Neuronal stem cell (in vitro differentiated cells): Measurements from ENCODE around the gene CTNNA3.
A peak's percentile ranks its signal among the peaks of the same experiment; 100 is the strongest.

Experiments used
- DNase-seq: peaks from one replicate; pipeline ENCODE4 v3.0.0-alpha.2; 2013; ENCODE audit warnings: low spot score
- H2AFZ ChIP-seq: one replicate; pipeline ENCODE4 v1.6.1; 2013; ENCODE audit warnings: mild to moderate bottlenecking, low read length, inconsistent platforms
- H2AK5ac ChIP-seq: 2 replicates; pipeline ENCODE4 v1.6.1; 2013; ENCODE audit warnings: low read depth, mild to moderate bottlenecking, inconsistent platforms, low read length, moderate library complexity, mixed read lengths
- H2BK120ac ChIP-seq: 2 replicates; pipeline ENCODE4 v1.6.1; 2013; ENCODE audit warnings: low read depth, mild to moderate bottlenecking, inconsistent platforms, low read length, moderate library complexity, mixed read lengths
- H2BK12ac ChIP-seq: one replicate; pipeline ENCODE4 v1.6.1; 2013; ENCODE audit warnings: low read length, inconsistent platforms
- H2BK15ac ChIP-seq: 2 replicates; pipeline ENCODE4 v1.6.1; 2013; ENCODE audit warnings: mild to moderate bottlenecking, low read length, inconsistent platforms, mixed read lengths
- H2BK5ac ChIP-seq: one replicate; pipeline ENCODE4 v1.6.1; 2013; ENCODE audit warnings: inconsistent platforms, mild to moderate bottlenecking, low read length, moderate library complexity
- H3K14ac ChIP-seq: one replicate; pipeline ENCODE4 v1.6.1; 2013; ENCODE audit warnings: low read length, inconsistent platforms
- H3K18ac ChIP-seq: 2 replicates; pipeline ENCODE4 v1.6.1; 2013; ENCODE audit warnings: low read length, inconsistent platforms
- H3K23ac ChIP-seq: 2 replicates; pipeline ENCODE4 v1.6.1; 2013; ENCODE audit warnings: low read depth, mild to moderate bottlenecking, mixed read lengths, low read length, inconsistent platforms; ENCODE audit not compliant: poor library complexity
- H3K27ac ChIP-seq: replicated peaks from 3 replicates; pipeline ENCODE4 v1.5.1; 2013; ENCODE audit warnings: low read length, inconsistent platforms
- H3K27me3 ChIP-seq, 3 experiments: 2 replicates each; pipeline ENCODE4 v1.6.1; 2013; ENCODE audit warnings: low read length in 3 of 3, mild to moderate bottlenecking in 2 of 3, inconsistent platforms in 1 of 3, low read depth in 1 of 3, mixed read lengths in 1 of 3, moderate library complexity in 1 of 3; ENCODE audit not compliant: control insufficient read depth in 3 of 3, insufficient read depth in 3 of 3
- H3K36me3 ChIP-seq, 2 donors: replicated peaks in 1 of 2; 2 replicates each; pipeline ENCODE4 v1.6.1; 2013; ENCODE audit warnings: low read length in 2 of 2; ENCODE audit not compliant: control insufficient read depth in 2 of 2, insufficient read depth in 2 of 2
- H3K4ac ChIP-seq: 2 replicates; pipeline ENCODE4 v1.6.1; 2013; ENCODE audit warnings: inconsistent platforms, mild to moderate bottlenecking, low read length, moderate library complexity
- H3K4me1 ChIP-seq, 2 donors: 1 replicate in 1 of 2; 2 replicates in 1 of 2; pipeline ENCODE4 v1.6.1; 2013; ENCODE audit warnings: low read length in 2 of 2, low read depth in 1 of 2; ENCODE audit not compliant: control insufficient read depth in 2 of 2, insufficient read depth in 1 of 2
- H3K4me2 ChIP-seq: one replicate; pipeline ENCODE4 v1.6.1; 2013; ENCODE audit warnings: mild to moderate bottlenecking, low read length, inconsistent platforms; ENCODE audit not compliant: insufficient read depth, poor library complexity, severe bottlenecking
- H3K4me3 ChIP-seq, 2 donors: 2 replicates each; pipeline ENCODE4 v1.5.1; 2013; ENCODE audit warnings: low read length in 2 of 2, mild to moderate bottlenecking in 2 of 2, inconsistent platforms in 1 of 2, moderate library complexity in 1 of 2
- H3K79me1 ChIP-seq: one replicate; pipeline ENCODE4 v1.6.1; 2013; ENCODE audit warnings: low read depth, mild to moderate bottlenecking, inconsistent platforms, low read length, moderate library complexity
- H3K9ac ChIP-seq: one replicate; pipeline ENCODE4 v1.6.1; 2013; ENCODE audit warnings: mild to moderate bottlenecking, low read depth, low read length, inconsistent platforms; ENCODE audit not compliant: poor library complexity
- H3K9me3 ChIP-seq, 2 donors: replicated peaks in 1 of 2; 2 replicates each; pipeline versions ENCODE3 to v1.6.1; 2013; ENCODE audit warnings: low read length in 2 of 2, mild to moderate bottlenecking in 2 of 2, inconsistent platforms in 1 of 2, low read depth in 1 of 2, mixed read lengths in 1 of 2, moderate library complexity in 1 of 2; ENCODE audit not compliant: control insufficient read depth in 2 of 2, insufficient read depth in 1 of 2
- H4K8ac ChIP-seq: one replicate; pipeline ENCODE4 v1.6.1; 2013; ENCODE audit warnings: low read depth, mild to moderate bottlenecking, inconsistent platforms, low read length, moderate library complexity
- H4K91ac ChIP-seq: one replicate; pipeline ENCODE4 v1.6.1; 2013; ENCODE audit warnings: low read length, low read depth, mild to moderate bottlenecking, inconsistent platforms; ENCODE audit not compliant: poor library complexity
- WGBS, 2 donors: extraction: QIAGEN DNeasy Blood & Tissue Kit; methylation state at CpG; one replicate each; pipeline ENCODE4 v1.1.7; 2013; ENCODE audit warnings: missing lambda C conversion rate in 2 of 2, mixed read lengths in 1 of 2; ENCODE audit not compliant: insufficient read length in 2 of 2, insufficient replicate concordance in 1 of 2; ENCODE audit errors: extremely low coverage in 2 of 2; 5-methylcytosine and 5-hydroxymethylcytosine counted together

The CTNNA3 gene

GRCh38 chr10:67520924-67521520 is 175.0 kb downstream of the CTNNA3 start:
- H2BK12ac ChIP-seq, result no peak overlapping the region
- H3K79me1 ChIP-seq, result no peaks in the 10 kb centered on the region
- H3K18ac ChIP-seq, result no peak overlapping the region
- no peaks in the 10 kb centered on the region for H3K4me1 ChIP-seq
- H3K27ac ChIP-seq, result no peak overlapping the region
- H2BK120ac ChIP-seq, result no peak overlapping the region
- no peak overlapping the region for H3K4ac ChIP-seq
- H2AK5ac ChIP-seq, result no peak overlapping the region
- H3K9ac ChIP-seq, result no peak overlapping the region
- no peaks in the 10 kb centered on the region for H3K9me3 ChIP-seq
- no peak overlapping the region for H3K23ac ChIP-seq
- H3K14ac ChIP-seq, result no peak overlapping the region
- H3K36me3 ChIP-seq, result no peaks in the 10 kb centered on the region
- DNase-seq, result peak; percentile 58
- H4K91ac ChIP-seq, result no peak overlapping the region
- no CpG with 5 or more reads among the region's 5 CpGs for WGBS, 2 donors
- no peak overlapping the region for H2BK15ac ChIP-seq
- H3K27me3 ChIP-seq, result no peaks in the 10 kb centered on the region
- H3K4me2 ChIP-seq, result no peak overlapping the region
- no peak overlapping the region for H3K4me3 ChIP-seq
- no peak overlapping the region for H2BK5ac ChIP-seq
- H2AFZ ChIP-seq, result peak overlapping the region; percentile 10
- no peak overlapping the region for H4K8ac ChIP-seq

DNA sequence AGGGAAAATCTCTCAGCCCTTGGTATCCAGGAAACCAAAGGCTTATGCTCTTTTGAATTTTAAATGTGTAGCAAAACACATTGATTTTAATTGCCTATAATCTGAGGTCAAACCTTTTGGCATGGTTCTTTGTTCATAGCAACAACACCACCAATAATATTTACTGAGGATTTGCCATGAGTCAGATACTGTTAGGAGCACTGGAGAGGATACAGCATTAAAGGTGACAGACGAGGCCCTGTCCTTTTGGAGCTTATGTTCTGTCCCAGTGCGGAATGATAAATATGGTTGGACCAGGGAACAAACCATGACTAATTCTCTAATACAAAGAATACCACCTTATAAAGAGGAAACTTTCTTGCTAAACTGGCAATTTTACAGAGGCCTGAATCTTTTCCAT is 176.6 kb downstream of the CTNNA3 start:
- Histone ChIP-seq H4K91ac (no peak overlapping the region), H3K36me3 (no peaks in the 10 kb centered on the region), H3K18ac (no peak overlapping the region), H3K4me2 (no peak overlapping the region), H2BK12ac (no peak overlapping the region), H3K79me1 (no peaks in the 10 kb centered on the region), H2AK5ac (no peak overlapping the region), H3K27me3 (no peaks in the 10 kb centered on the region), H2AFZ (no peak overlapping the region), H3K27ac (no peak overlapping the region), H2BK15ac (no peak overlapping the region), H4K8ac (no peak overlapping the region), H3K4me3 (no peak overlapping the region), H3K23ac (no peak overlapping the region), H3K4ac (no peak overlapping the region), H3K4me1 (no peaks in the 10 kb centered on the region), H2BK5ac (no peak overlapping the region), H3K14ac (no peak overlapping the region), H3K9me3 (no peaks in the 10 kb centered on the region), H3K9ac (no peak overlapping the region), H2BK120ac (no peak overlapping the region)
- no CpG with 5 or more reads among the region's 2 CpGs for WGBS, 2 donors
- DNase-seq, result no peak

GRCh38 chr10:67518756-67519155 is 177.2 kb downstream of the CTNNA3 start:
- Histone ChIP-seq H4K91ac (no peak overlapping the region), H3K4me1 (no peaks in the 10 kb centered on the region), H2AK5ac (no peak overlapping the region), H2BK12ac (no peak overlapping the region), H4K8ac (no peak overlapping the region), H2BK5ac (no peak overlapping the region), H3K4me3 (no peak overlapping the region), H3K4me2 (no peak overlapping the region), H2BK15ac (no peak overlapping the region), H2BK120ac (no peak overlapping the region), H3K27ac (no peak overlapping the region), H3K23ac (no peak overlapping the region), H3K79me1 (no peaks in the 10 kb centered on the region), H3K9ac (no peak overlapping the region), H3K36me3 (no peaks in the 10 kb centered on the region), H3K9me3 (no peaks in the 10 kb centered on the region), H2AFZ (no peak overlapping the region), H3K14ac (no peak overlapping the region), H3K18ac (no peak overlapping the region), H3K4ac (no peak overlapping the region), H3K27me3 (no peaks in the 10 kb centered on the region)
- DNase-seq, result no peak
- no CpG with 5 or more reads among the region's 4 CpGs for WGBS, 2 donors

- Histone ChIP-seq H3K27ac (no peak overlapping the region), H3K23ac (no peak overlapping the region), H2BK12ac (no peak overlapping the region), H3K27me3 (no peaks in the 10 kb centered on the region), H2BK5ac (no peak overlapping the region), H3K18ac (no peak overlapping the region), H3K79me1 (no peaks in the 10 kb centered on the region), H2BK15ac (no peak overlapping the region), H3K9me3 (no peaks in the 10 kb centered on the region), H3K14ac (no peak overlapping the region), H3K4me2 (no peak overlapping the region), H4K91ac (no peak overlapping the region), H3K36me3 (no peaks in the 10 kb centered on the region), H4K8ac (no peak overlapping the region), H2BK120ac (no peak overlapping the region), H3K4me1 (no peaks in the 10 kb centered on the region), H2AFZ (no peak overlapping the region), H3K9ac (no peak overlapping the region), H3K4me3 (no peak overlapping the region), H2AK5ac (no peak overlapping the region), H3K4ac (no peak overlapping the region)
- whole genome bisulfite sequencing, 2 donors, result no CpG with 5 or more reads among the region's 4 CpGs
- no peak for DNase-seq
These were observed 178.0 kb downstream of the CTNNA3 start for GRCh38 chr10:67518043-67518442.
